ENCODE data around the gene PURB. TPM values are rescaled to one million over a fixed set of nuclear protein-coding genes. Genes with fewer than 3 reads are reported as not detected.

Gene PURB
- total RNA-seq, 1 experiment from 2014 or later = 21.3 TPM

GRCh38 chr7:44881066-44881600, 4.2 kb downstream of the PURB start:
- Histone ChIP-seq H3K27ac (ENCODE audit: insufficient read length, low read depth, low read length) (no peak overlapping the region), H2BK5ac (ENCODE audit: insufficient read length, low read length) (no peak overlapping the region), H3K27me3 (ENCODE audit: insufficient read depth, low read length) (no peaks in the 10 kb centered on the region), H3K4me1 (ENCODE audit: insufficient read depth, low read length) (peaks cover 6% of the 10 kb centered on the region; the same call in 1 of the 2 replicates), H3K56ac (ENCODE audit: insufficient read length, low read depth, low read length) (no peak overlapping the region), H3K23ac (ENCODE audit: insufficient read length, low read depth, low read length) (no peak overlapping the region), H2AFZ (ENCODE audit: low read length) (no peak overlapping the region), H3K4ac (ENCODE audit: low read depth, low read length) (no peak overlapping the region), H2BK120ac (ENCODE audit: low read depth, low read length, poor library complexity, severe bottlenecking) (no peak overlapping the region), H3K79me2 (ENCODE audit: insufficient read depth, low read length) (peaks cover 11% of the 10 kb centered on the region; the same call in 1 of the 2 replicates), H4K20me1 (ENCODE audit: control insufficient read depth, insufficient read depth, insufficient read length) (no peaks in the 10 kb centered on the region), H4K8ac (replicated peaks; ENCODE audit: insufficient read length, low read depth, low read length) (no peak overlapping the region), H3K4me2 (ENCODE audit: insufficient read depth, insufficient read length, low read length) (no peak overlapping the region), H2BK12ac (ENCODE audit: insufficient read length, low read depth, low read length) (no peak overlapping the region), H2BK15ac (ENCODE audit: low read depth, low read length) (no peak overlapping the region), H2BK20ac (ENCODE audit: low read depth, low read length, poor library complexity, severe bottlenecking) (no peak overlapping the region), H2AK5ac (ENCODE audit: insufficient read length, low read length) (no peak overlapping the region), H3K18ac (ENCODE audit: insufficient read length, low read depth, low read length) (no peak overlapping the region), H3K14ac (ENCODE audit: insufficient read depth, low read length) (no peak overlapping the region), H4K5ac (ENCODE audit: insufficient read length, low read depth, low read length) (no peak overlapping the region), H4K91ac (ENCODE audit: insufficient read length, low read depth, low read length) (no peak overlapping the region), H3T11ph (ENCODE audit: low read length) (no peak overlapping the region), H3K79me1 (ENCODE audit: insufficient read depth, low read depth, low read length, poor library complexity, severe bottlenecking) (peaks cover 5% of the 10 kb centered on the region), H3K23me2 (ENCODE audit: insufficient read length, low read depth, low read length, poor library complexity, severe bottlenecking) (peaks cover 12% of the 10 kb centered on the region), H3K9me3 (ENCODE audit: control insufficient read depth, low read depth, low read length) (no peaks in the 10 kb centered on the region), H3K9ac (ENCODE audit: extremely low read depth, insufficient read length, low read length) (no peak overlapping the region)
- Mint-ChIP-seq H3K27me3 (ENCODE audit: low read depth) (no peaks in the 10 kb centered on the region), H3K4me1 (peaks cover 40 to 43% of the 10 kb centered on the region in 2 experiments), H3K4me3 (peak overlapping the region; percentile 40 to 70), H3K27ac (no peak overlapping the region), H3K9me3 (no peaks in the 10 kb centered on the region; a peak in 2 of 5 replicates), H3K36me3 (ENCODE audit: insufficient read depth in 1 of 3, low read depth in 3 of 3) (peaks cover 13 to 36% (median 30%) of the 10 kb centered on the region in 3 experiments)
- DNase-seq = no peak
- WGBS (ENCODE audit: extremely low coverage, insufficient read length, low lambda C conversion rate) = no CpG with 5 or more reads among the region's 1 CpG
- no peak for TF ChIP-seq CTCF (conservative IDR thresholded peaks at IDR 0.05)

Data from H9 (cell line).